Keratinocyte (primary cell): ENCODE results near the gene MTX2.

Experiments used
- CTCF ChIP-seq, 3 experiments: IDR thresholded peaks in 1 of 3; conservative IDR thresholded peaks in 1 of 3; optimal IDR thresholded peaks in 1 of 3; 2 replicates in 2 of 3; 3 replicates in 1 of 3; pipeline versions ENCODE3 to v1.5.1; 2011; ENCODE audit warnings: low read length in 3 of 3, mild to moderate bottlenecking in 3 of 3, moderate library complexity in 2 of 3, control low read depth in 1 of 3, inconsistent platforms in 1 of 3; ENCODE audit not compliant: insufficient read depth in 2 of 3; ENCODE audit errors: extremely low read depth in 1 of 3
- EZH2 ChIP-seq: IDR thresholded peaks from one replicate; pipeline ENCODE4 v1.6.1; 2012; ENCODE audit warnings: inconsistent platforms, mild to moderate bottlenecking, low read length, moderate library complexity

GRCh38 chr2:176291335-176291734 lies 22.1 kb downstream of the MTX2 start:
- TF ChIP-seq CTCF (optimal IDR thresholded peaks at IDR 0.05 in 1 of 3, IDR thresholded peaks at IDR 0.05 in 1 of 3, conservative IDR thresholded peaks at IDR 0.05 in 1 of 3; ENCODE audit: extremely low read depth in 1 of 3, insufficient read depth in 2 of 3, low read length in 3 of 3) (no peak), EZH2 (no peak)
